Bronchial epithelial cell (primary cell): ENCODE measurements around the gene COL15A1. TPM values are rescaled to one million over a fixed set of nuclear protein-coding genes. Genes with fewer than 3 reads are reported as not detected.

Experiments
- DNase-seq: peaks from one replicate; pipeline ENCODE4 v3.0.0-alpha.2; 2010; ENCODE audit warnings: low read depth
- FAIRE-seq: peaks from 2 replicates; lab custom pipeline; 2011; peaks lifted over from hg19 to GRCh38; lab: Jason Lieb, UNC
- H3K27me3 ChIP-seq: 2 replicates; pipeline ENCODE4 v1.5.1; 2011; ENCODE audit warnings: low read length; ENCODE audit not compliant: control insufficient read depth, insufficient read depth
- H3K36me3 ChIP-seq: 2 replicates; pipeline ENCODE4 v1.5.1; 2011; ENCODE audit warnings: low read length; ENCODE audit not compliant: control insufficient read depth, insufficient read depth
- H3K4me3 ChIP-seq: 2 replicates; pipeline ENCODE4 v1.5.1; 2011; ENCODE audit warnings: mild to moderate bottlenecking, low read depth, low read length, control low read depth
- CTCF ChIP-seq: IDR thresholded peaks from 2 replicates; pipeline ENCODE4 v1.5.1; 2011; ENCODE audit warnings: mild to moderate bottlenecking, moderate library complexity, low read length, control low read depth, inconsistent platforms; ENCODE audit not compliant: insufficient read depth, severe bottlenecking
- total RNA-seq: library from RNA; depleted of rRNA; stranded (reverse); fragments of >200 nt; gene quantifications from 2 replicates; pipeline ENCODE4 v1.2.1, GENCODE V29; 2014

Gene COL15A1
- total RNA-seq, 1 donor from 2014 or later = 1.6 TPM

- H3K36me3 ChIP-seq = no peaks in the 10 kb centered on the region
- no peaks in the 10 kb centered on the region for H3K27me3 ChIP-seq
- H3K4me3 ChIP-seq = no peak overlapping the region
- no peak for TF ChIP-seq CTCF
- no peak for FAIRE-seq
- no peak for DNase-seq
Observed at GRCh38 chr9:99044827-99045226, 101.1 kb downstream of the COL15A1 start.

GRCh38 chr9:99046068-99046467, 102.4 kb downstream of the COL15A1 start:
- no peak for TF ChIP-seq CTCF
- H3K4me3 ChIP-seq = no peak overlapping the region
- no peaks in the 10 kb centered on the region for H3K36me3 ChIP-seq
- no peaks in the 10 kb centered on the region for H3K27me3 ChIP-seq
- FAIRE-seq (no peak), DNase-seq (no peak)

GRCh38 chr9:99046542-99047071, 102.9 kb downstream of the COL15A1 start:
- FAIRE-seq (no peak), DNase-seq (no peak)
- Histone ChIP-seq H3K36me3 (no peaks in the 10 kb centered on the region), H3K27me3 (no peaks in the 10 kb centered on the region), H3K4me3 (no peak overlapping the region)
- TF ChIP-seq CTCF = no peak

- DNase-seq = no peak
- no peaks in the 10 kb centered on the region for H3K36me3 ChIP-seq
- no peaks in the 10 kb centered on the region for H3K27me3 ChIP-seq
- FAIRE-seq = no peak
- H3K4me3 ChIP-seq = no peak overlapping the region
- TF ChIP-seq CTCF = no peak
Observed at GRCh38 chr9:99049228-99049627, 105.5 kb downstream of the COL15A1 start.

GRCh38 chr9:99049641-99050040, 105.9 kb downstream of the COL15A1 start:
- FAIRE-seq (peak; percentile 28), DNase-seq (no peak)
- H3K36me3 ChIP-seq = no peaks in the 10 kb centered on the region
- no peak overlapping the region for H3K4me3 ChIP-seq
- no peak for TF ChIP-seq CTCF
- H3K27me3 ChIP-seq = no peaks in the 10 kb centered on the region

GRCh38 chr9:99050292-99050911, 106.7 kb downstream of the COL15A1 start:
- TF ChIP-seq CTCF = no peak
- FAIRE-seq (no peak), DNase-seq (peak; percentile 74)
- Histone ChIP-seq H3K36me3 (no peaks in the 10 kb centered on the region), H3K4me3 (no peak overlapping the region), H3K27me3 (no peaks in the 10 kb centered on the region)
